HAP-1 (cell line): ENCODE data around the gene FOXP1.
"Not testable (repeated sequence)": the region's sequence is repeated elsewhere in the genome, so short reads cannot be mapped to it uniquely, and the experiment has no call there.

Experiments
- DNase-seq, 2 experiments: peaks; one replicate each; pipeline ENCODE4 v3.0.0-alpha.2; 2016 to 2020; ENCODE audit warnings: low spot score in 2 of 2
- H3K27me3 ChIP-seq: fragments of 250-450 bp; sonication (Bioruptor Pico); 2 replicates; pipeline ENCODE4 v1.5.1; 2020; ENCODE audit warnings: low read depth, mild to moderate bottlenecking, moderate library complexity
- H3K36me3 ChIP-seq: fragments of 250-450 bp; sonication (Bioruptor Pico); replicated peaks from 2 replicates; pipeline ENCODE4 v1.5.1; 2020; ENCODE audit warnings: mild to moderate bottlenecking
- H3K4me1 ChIP-seq: fragments of 250-450 bp; sonication (Bioruptor Pico); 2 replicates; pipeline ENCODE4 v1.5.1; 2020; ENCODE audit warnings: mild to moderate bottlenecking
- H3K4me3 ChIP-seq: fragments of 250-450 bp; sonication (Bioruptor Pico); 2 replicates; pipeline ENCODE4 v1.5.1; 2020; ENCODE audit warnings: mild to moderate bottlenecking, moderate library complexity
- H3K9me3 ChIP-seq: fragments of 250-450 bp; sonication (Bioruptor Pico); 2 replicates; pipeline ENCODE4 v1.5.1; 2020; ENCODE audit warnings: mild to moderate bottlenecking, moderate library complexity
- in situ Hi-C: fragments of 300-500 bp; cut with MboI; formaldehyde crosslinking; loops from 3 replicates; pipeline ENCODE4 v1.14.3; 2020; ENCODE audit warnings: low sequenced_read_pairs, inconsistent platforms, mixed read lengths

FOXP1 gene

DNA sequence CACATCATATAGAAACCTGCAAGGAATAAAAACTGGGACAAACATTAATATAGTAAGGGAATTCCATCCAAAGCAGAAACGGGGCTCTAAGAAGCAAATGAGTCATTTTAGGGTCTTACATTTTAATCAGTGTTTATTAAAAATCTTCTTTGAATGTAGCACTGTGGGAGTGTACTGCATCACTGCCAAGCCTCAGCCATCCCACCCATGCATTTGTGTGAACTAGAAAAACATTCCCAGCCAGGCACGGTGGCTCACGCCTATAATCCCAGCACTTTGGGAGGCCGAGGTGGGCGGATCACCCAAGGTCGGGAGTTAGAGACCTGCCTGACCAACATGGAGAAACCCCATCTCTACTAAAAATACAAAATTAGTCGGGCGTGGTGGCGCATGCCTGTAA, 57.1 kb downstream of the FOXP1 start:
- in situ Hi-C loops, H3K4me3 ChIP-seq, H3K9me3 ChIP-seq, DNase-seq, H3K36me3 ChIP-seq, H3K27me3 ChIP-seq: not testable (repeated sequence)
- H3K4me1 ChIP-seq, result peaks cover 12% of the 10 kb centered on the region

DNA sequence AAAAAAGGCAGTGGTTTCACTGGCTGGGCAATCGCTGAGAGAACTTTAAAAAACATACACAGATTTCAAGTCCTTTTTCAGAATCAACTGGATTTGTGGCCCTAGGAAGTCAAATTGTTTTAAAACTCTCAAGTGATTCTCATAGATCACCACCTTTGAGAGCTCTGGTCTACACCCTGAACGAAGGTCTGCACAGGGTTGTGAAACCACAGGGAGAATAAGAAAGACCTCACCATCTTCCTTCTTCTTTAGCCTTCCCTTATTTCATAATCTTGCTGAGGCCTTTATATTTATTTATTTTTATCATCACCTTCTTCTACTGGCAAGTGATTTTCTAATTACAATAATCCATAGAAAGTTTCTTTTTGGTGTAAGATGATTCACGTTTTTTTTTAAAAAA, 58.1 kb downstream of the FOXP1 start:
- Histone ChIP-seq H3K4me3 (no peak overlapping the region), H3K9me3 (no peaks in the 10 kb centered on the region), H3K4me1 (peaks cover 12% of the 10 kb centered on the region), H3K27me3 (no peaks in the 10 kb centered on the region), H3K36me3 (peaks cover 2% of the 10 kb centered on the region; the same call in 1 of the 2 replicates)
- no peak for DNase-seq
- in situ Hi-C loops, result no loop called here

DNA sequence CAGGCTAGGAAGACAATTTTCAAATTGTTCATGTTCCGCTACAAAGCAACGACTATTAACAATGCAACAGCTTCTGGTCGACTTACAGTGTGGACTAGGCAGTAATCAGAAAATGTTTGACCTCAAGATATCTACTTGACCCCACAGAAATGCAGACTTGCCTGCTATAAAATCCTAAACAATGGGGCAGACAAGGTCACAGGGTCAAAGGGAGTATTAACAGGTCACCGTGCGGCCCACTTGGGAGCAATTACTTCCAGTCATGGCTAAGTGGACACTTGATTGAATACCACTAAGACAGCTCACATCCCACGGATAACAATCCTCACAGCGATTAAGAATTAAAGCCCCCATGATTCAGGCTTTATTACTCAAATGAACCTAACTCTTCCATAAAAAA, 58.9 kb downstream of the FOXP1 start:
- in situ Hi-C loops, result no loop called here
- Histone ChIP-seq H3K4me1 (peaks cover 12% of the 10 kb centered on the region), H3K36me3 (peaks cover 2% of the 10 kb centered on the region; the same call in 1 of the 2 replicates), H3K27me3 (no peaks in the 10 kb centered on the region), H3K4me3 (no peak overlapping the region), H3K9me3 (no peaks in the 10 kb centered on the region)
- DNase-seq, result peak in 1 of 2 experiments; percentile 19

DNA sequence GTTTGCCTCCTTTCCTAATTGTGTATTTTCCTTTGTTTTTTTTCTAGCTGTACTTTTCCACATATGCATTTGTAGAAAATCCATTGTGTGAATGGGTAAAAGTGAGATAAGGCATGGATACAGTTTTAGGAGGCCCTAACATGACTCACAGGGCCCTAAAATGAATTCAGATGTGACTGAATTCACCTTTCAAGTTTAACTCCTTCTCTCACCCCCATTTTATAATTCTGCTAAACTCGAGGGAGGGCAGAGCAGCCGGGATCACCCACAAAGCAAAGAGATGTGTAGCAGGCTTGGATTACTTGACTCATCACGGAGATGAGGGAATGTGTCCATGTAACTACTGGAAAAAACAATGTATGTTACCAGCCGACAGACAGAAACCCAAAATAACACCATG, 59.9 kb downstream of the FOXP1 start:
- H3K9me3 ChIP-seq, result no peaks in the 10 kb centered on the region
- no peaks in the 10 kb centered on the region for H3K27me3 ChIP-seq
- H3K4me1 ChIP-seq, result peaks cover 8% of the 10 kb centered on the region

DNA sequence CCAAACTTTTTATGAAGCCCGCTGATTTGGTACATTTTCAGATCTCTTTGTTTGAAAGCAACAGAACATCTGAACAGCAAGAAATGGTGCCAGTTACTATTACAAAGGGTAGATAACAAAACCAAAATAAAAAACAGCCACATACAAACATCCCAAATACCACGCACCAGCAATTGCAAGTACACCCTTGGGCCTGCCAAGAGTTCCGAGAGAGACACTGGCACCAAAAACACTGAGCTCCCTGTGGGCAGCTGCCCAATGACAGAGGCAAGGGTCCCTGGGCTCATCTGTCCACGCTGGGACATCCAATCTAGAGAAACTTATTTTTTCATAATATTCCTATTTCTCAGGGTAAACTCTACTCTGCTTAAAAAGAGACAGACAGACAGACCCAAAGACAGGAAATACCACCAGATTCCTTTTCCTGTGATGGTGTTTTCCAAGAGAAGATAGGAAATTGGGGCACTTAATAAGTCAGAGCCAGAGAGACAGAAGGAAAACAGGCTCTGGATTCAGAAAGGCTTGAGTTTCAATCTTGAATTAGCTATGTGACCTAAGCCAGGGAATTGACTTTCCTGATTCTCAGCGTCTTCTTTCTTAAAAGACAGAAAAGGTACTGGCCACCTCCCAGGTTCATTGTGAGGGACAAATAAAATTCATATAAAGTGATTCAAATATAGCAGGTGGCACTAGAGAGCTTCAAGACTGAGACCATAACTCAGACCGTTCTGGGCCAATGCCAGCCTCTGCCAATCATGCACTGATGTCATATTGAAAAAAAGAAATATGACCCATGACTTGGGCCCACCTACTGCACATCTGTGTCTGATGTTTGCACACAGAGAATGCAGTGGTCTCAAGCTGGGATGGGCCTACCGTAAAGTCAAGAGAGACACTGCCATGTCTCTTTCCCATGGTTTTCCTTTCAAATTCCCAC, 61.3 kb downstream of the FOXP1 start:
- peaks cover 13% of the 10 kb centered on the region for H3K4me1 ChIP-seq
- H3K9me3 ChIP-seq, result no peaks in the 10 kb centered on the region
- DNase-seq, result no peak

More for the DNA sequence above, 59.9 kb downstream of the FOXP1 start:
- Histone ChIP-seq H3K4me3 (no peak overlapping the region), H3K36me3 (peaks cover 2% of the 10 kb centered on the region; the same call in 1 of the 2 replicates)
- in situ Hi-C loops, result no loop called here
- DNase-seq, result no peak

DNA sequence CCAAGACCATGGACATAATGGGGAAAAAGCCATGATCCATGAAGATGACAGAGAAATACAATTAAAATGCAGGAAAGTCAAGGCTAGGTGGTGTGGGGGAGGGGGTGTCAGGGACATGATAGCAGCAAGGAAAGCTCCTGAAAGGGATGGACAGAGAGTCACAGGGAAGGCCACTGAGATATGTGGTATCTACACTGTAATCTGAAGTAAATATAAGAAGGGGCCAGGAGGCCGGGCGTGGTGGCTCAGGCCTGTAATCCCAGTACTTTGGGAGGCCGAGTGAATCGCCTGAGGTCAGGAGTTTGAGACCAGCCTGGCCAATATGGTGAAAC, 62.5 kb downstream of the FOXP1 start:
- Histone ChIP-seq H3K4me1 (peaks cover 16% of the 10 kb centered on the region), H3K4me3 (no peak overlapping the region), H3K27me3 (no peaks in the 10 kb centered on the region), H3K36me3 (peaks cover 2% of the 10 kb centered on the region; the same call in 1 of the 2 replicates), H3K9me3 (no peaks in the 10 kb centered on the region)
- no peak for DNase-seq
- in situ Hi-C loops, result no loop called here

More for the DNA sequence above, 61.3 kb downstream of the FOXP1 start:
- Histone ChIP-seq H3K27me3 (no peaks in the 10 kb centered on the region), H3K36me3 (peaks cover 2% of the 10 kb centered on the region; the same call in 1 of the 2 replicates), H3K4me3 (no peak overlapping the region)
- in situ Hi-C loops, result no loop called here

DNA sequence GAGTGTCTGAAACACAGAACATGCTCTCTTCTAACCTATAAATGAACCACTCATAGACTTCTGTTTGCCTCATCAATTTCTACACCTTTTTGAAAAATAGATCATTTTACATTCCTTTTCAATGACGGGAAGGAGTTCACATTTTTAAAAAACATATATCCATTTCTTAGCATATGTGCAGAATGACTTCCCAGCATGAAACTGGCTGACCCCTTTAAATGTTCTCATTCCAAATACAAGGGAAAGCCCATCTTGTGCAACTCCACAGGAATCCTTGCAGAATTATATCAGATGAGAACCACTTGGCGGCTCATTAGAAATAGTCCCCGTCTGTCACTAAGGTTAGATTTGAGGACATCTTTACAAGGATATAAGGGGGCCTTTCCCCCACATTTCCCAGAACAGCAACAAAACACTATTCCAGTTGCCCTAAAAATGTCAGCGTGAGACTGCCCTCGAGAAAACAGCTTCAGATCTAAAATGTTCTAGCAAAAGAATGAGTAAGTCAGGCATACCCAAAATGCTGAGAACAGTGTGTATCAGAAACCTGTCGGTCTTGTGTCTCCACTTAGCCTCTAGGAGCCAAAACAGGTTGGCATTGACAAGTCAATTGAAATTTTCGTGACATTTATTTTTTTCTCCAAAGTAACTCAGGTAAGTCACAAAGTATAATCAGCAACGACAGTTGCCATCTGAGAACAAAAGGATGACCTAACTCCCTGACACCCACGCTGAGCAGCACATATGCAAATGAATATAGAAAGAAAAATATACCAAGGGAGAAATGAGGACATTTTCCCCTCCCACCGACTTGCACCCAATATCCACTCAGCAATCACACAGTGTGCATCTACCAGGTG, 63.1 kb downstream of the FOXP1 start:
- peaks cover 16% of the 10 kb centered on the region for H3K4me1 ChIP-seq
- in situ Hi-C loops, result no loop called here
- DNase-seq, result no peak
- H3K4me3 ChIP-seq, result no peak overlapping the region
- H3K27me3 ChIP-seq, result no peaks in the 10 kb centered on the region
- H3K36me3 ChIP-seq, result peaks cover 2% of the 10 kb centered on the region; the same call in 1 of the 2 replicates
- H3K9me3 ChIP-seq, result no peaks in the 10 kb centered on the region

DNA sequence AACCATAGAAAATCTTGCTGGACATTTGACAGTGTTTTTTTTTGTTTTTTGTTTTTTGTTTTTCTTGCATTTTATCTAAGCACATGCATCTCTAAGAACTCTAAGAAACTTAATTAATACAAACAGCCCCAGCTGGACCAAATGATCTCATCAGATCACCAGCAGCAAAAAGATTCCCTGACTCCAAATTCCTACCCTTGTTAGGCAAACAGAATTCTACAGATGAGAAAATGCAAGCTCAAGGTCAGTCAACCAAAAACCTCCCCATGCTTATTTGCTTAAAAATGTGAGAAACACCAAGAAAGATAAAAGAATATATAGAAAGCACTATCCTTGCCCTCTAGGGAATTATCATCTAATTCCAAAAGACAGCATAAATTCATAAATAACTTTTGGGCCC, 65.4 kb downstream of the FOXP1 start:
- 0 out of 2 replicates have a peak, but pooled peaks cover 2% of the 10 kb centered on the region for H3K36me3 ChIP-seq
- no peak overlapping the region for H3K4me3 ChIP-seq
- in situ Hi-C loops, result no loop called here
- H3K4me1 ChIP-seq, result peaks cover 9% of the 10 kb centered on the region
- no peaks in the 10 kb centered on the region for H3K9me3 ChIP-seq
- no peak for DNase-seq
- H3K27me3 ChIP-seq, result no peaks in the 10 kb centered on the region

DNA sequence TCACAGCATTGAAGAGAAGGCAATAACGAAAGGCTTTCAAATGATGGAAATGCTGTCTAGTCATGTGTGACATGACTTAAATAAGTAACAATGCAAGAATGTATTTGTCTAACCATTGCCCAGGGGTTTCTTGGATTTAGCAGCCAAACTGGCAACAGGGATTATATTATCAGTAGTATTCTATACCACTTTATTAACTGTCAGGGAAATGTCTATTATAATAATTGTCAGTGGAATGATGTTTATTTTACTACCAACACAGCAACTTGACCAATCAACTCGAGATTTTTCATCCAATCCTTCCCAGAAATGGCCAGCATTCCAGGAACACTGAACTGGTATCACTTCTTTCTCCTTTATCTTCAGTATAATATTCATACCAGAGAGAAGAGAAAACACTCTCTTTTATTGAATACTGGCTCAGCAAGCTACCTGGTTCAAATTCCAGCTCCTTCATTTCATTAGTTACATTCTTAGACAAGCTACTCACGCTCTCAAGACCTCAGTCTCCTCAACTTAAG, 66.2 kb downstream of the FOXP1 start:
- no peaks in the 10 kb centered on the region for H3K36me3 ChIP-seq
- no peak overlapping the region for H3K4me3 ChIP-seq
- in situ Hi-C loops, result no loop called here
- DNase-seq, result peak in 1 of 2 experiments; percentile 25
- H3K27me3 ChIP-seq, result no peaks in the 10 kb centered on the region
- no peaks in the 10 kb centered on the region for H3K9me3 ChIP-seq
- H3K4me1 ChIP-seq, result peaks cover 9% of the 10 kb centered on the region

DNA sequence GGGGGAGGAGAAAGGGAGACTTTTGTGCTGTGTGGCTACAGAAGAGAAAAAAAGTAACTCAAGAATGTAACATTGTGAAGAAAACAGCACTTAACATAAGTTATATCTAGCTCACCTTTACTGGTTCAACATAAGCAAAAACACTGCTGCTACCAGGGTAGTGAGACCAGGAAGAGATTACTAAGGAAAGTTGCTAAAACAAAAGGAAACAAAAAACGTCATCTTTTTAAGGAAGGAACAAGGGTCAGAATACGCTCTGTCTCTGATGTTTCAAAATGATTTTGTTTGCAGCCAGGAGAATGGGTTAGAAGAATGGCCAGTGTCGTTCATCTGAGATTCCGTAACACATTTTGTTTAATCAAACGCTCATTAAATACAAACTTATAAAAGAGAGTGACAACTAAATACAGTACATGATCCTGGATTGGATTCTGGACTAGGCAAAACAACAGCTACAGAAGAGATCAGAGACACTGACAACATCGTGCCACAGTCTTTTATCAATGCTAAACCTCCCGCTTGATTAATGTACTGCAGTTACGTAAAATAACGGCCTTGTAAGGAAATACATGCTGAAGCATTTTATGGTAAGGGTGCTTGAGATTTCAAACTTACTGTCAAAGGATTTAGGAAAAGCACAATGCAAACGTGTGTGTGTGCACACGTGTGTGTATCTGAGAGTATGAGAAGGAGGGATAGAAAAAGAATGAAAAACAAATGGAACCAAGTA, 67.7 kb downstream of the FOXP1 start:
- no peak for DNase-seq
- no peaks in the 10 kb centered on the region for H3K27me3 ChIP-seq
- H3K4me3 ChIP-seq, result no peak overlapping the region
- no peaks in the 10 kb centered on the region for H3K36me3 ChIP-seq
- peaks cover 17% of the 10 kb centered on the region for H3K4me1 ChIP-seq
- no peaks in the 10 kb centered on the region for H3K9me3 ChIP-seq
- in situ Hi-C loops, result no loop called here

DNA sequence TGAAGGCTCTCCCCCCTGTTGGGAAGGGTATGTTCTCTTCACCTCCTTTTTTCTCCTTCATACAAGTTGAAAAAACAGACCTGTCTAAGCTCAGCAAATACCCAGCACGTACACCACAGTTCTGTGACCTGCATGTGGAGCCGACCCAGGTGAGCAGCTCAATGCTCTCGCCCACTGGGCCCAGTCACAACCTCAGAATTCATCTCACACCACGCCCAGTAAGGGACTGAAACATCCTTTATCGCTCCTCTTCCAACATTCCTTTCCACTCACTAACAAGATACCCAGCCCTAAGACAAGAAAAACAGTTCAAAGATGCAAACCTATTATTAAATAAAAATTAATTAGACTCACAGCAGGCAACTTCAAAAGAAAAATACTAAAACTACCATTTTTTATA, 68.9 kb downstream of the FOXP1 start:
- in situ Hi-C loops, result no loop called here
- DNase-seq, result no peak
- peaks cover 20% of the 10 kb centered on the region for H3K4me1 ChIP-seq

DNA sequence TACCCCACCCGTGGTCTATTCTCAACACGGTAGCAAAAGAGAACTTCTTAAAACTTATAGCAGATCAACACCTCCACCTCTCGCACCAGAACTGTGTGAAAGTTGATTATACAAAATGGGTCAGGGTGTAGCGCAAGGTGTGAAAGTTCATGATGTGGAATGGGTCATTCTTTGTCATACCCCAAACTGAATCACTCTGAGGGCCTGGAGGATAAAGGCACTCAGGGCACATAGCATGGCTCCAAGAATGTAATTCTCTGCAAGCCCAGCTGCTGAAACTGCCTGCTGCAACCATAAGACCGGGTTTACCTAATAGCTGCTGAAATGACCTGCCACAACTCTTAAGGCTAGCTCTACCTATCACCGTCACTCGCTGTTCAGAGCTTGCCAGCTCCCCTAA, 70.0 kb downstream of the FOXP1 start:
- peaks cover 20% of the 10 kb centered on the region for H3K4me1 ChIP-seq
- no peaks in the 10 kb centered on the region for H3K9me3 ChIP-seq
- H3K4me3 ChIP-seq, result no peak overlapping the region
- in situ Hi-C loops, result no loop called here
- DNase-seq, result no peak
- H3K27me3 ChIP-seq, result no peaks in the 10 kb centered on the region
- H3K36me3 ChIP-seq, result no peaks in the 10 kb centered on the region

More for the DNA sequence above, 68.9 kb downstream of the FOXP1 start:
- Histone ChIP-seq H3K36me3 (no peaks in the 10 kb centered on the region), H3K4me3 (no peak overlapping the region), H3K9me3 (no peaks in the 10 kb centered on the region), H3K27me3 (no peaks in the 10 kb centered on the region)

DNA sequence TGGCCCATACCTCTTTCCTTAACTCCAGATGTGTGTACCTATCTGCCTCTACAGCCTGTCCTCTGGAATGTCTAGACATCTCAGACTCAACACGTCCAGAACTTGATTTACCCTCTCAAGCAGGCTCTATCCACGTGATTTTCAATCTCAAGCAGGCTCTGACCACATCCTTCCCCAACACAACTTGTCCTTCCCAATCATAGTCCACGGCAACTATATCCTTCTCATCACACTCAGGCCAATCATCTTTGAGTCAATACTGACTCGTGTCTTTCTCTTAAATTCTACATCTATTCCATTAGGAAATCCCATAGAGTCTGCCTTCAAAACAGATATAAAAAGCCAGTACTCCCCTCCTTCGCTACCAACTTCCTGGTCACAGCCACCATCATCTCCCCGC, 70.4 kb downstream of the FOXP1 start:
- Histone ChIP-seq H3K4me1 (peaks cover 20% of the 10 kb centered on the region), H3K27me3 (no peaks in the 10 kb centered on the region), H3K36me3 (no peaks in the 10 kb centered on the region), H3K4me3 (no peak overlapping the region), H3K9me3 (no peaks in the 10 kb centered on the region)
- no peak for DNase-seq
- in situ Hi-C loops, result no loop called here
